HG02798 (cell line): Measurements from ENCODE around the gene SPI1.

Experiments
- ATAC-seq: cut with Tn5 transposase; IDR thresholded peaks from one replicate; pipeline ENCODE4 v1.9.1; 2021; ENCODE audit warnings: mild to moderate bottlenecking; ENCODE audit not compliant: unreplicated experiment, poor library complexity

SPI1 gene

GRCh38 chr11:47378010-47378835, at the start of gene SPI1:
SPI1 (minus strand) TSS chr11:47378547; CDS start chr11:47378353, 194 bp downstream.
- ATAC-seq = peak; percentile 80

- ATAC-seq = peak; percentile 95
Measured at GRCh38 chr11:47426062-47426956, 48.0 kb upstream of the SPI1 start, which contains the start of gene PSMC3. PSMC3 (minus strand) TSS chr11:47426439; CDS start chr11:47426279, 160 bp downstream.

GRCh38 chr11:47425611-47426010, 47.3 kb upstream of the SPI1 start:
- no peak for ATAC-seq

- ATAC-seq = no peak
Measured at GRCh38 chr11:47418454-47419259, 40.3 kb upstream of the SPI1 start.

- ATAC-seq = no peak
Measured at GRCh38 chr11:47417712-47418111, 39.4 kb upstream of the SPI1 start.

GRCh38 chr11:47415949-47416472, 37.7 kb upstream of the SPI1 start:
- ATAC-seq = no peak

- ATAC-seq = no peak
Measured at GRCh38 chr11:47415091-47415854, 36.9 kb upstream of the SPI1 start.

- no peak for ATAC-seq
Measured at GRCh38 chr11:47414685-47415070, 36.3 kb upstream of the SPI1 start.

GRCh38 chr11:47413908-47414684, 35.7 kb upstream of the SPI1 start:
- ATAC-seq = no peak

- ATAC-seq = no peak
Measured at GRCh38 chr11:47413351-47413750, 35.0 kb upstream of the SPI1 start.

GRCh38 chr11:47411884-47412746, 33.8 kb upstream of the SPI1 start:
- no peak for ATAC-seq

- no peak for ATAC-seq
Measured at GRCh38 chr11:47410370-47411264, 32.3 kb upstream of the SPI1 start.

- ATAC-seq = no peak
Measured at GRCh38 chr11:47409440-47410369, 31.4 kb upstream of the SPI1 start.

- no peak for ATAC-seq
Measured at GRCh38 chr11:47408598-47409439, 30.5 kb upstream of the SPI1 start.
